K562 (cell line): ENCODE data around the gene ZNF768. TPM values are rescaled to one million over a fixed set of nuclear protein-coding genes. Genes with fewer than 3 reads are reported as not detected.

Experiments
- BRF2 ChIP-seq: IDR thresholded peaks from 3 replicates; pipeline ENCODE4 v1.6.1; 2011; ENCODE audit warnings: borderline replicate concordance, mild to moderate bottlenecking; ENCODE audit not compliant: insufficient read length, insufficient read depth
- C11orf30 ChIP-seq: fragments of 450-650 bp; IDR thresholded peaks from 2 replicates; pipeline ENCODE4 v1.6.1; 2016; ENCODE audit warnings: low read depth, mild to moderate bottlenecking
- EHMT2 ChIP-seq: fragments of 450-650 bp; IDR thresholded peaks from 2 replicates; pipeline ENCODE4 v1.6.1; 2018; ENCODE audit warnings: antibody characterized with exemption
- GABPB2 ChIP-seq: fragments of 250-450 bp; sonication (Bioruptor Pico); conservative IDR thresholded peaks from 2 replicates; pipeline ENCODE4 v1.5.1; 2021; ENCODE audit warnings: mild to moderate bottlenecking
- HDAC3 ChIP-seq: fragments of 450-650 bp; IDR thresholded peaks from 2 replicates; pipeline ENCODE4 v1.6.1; 2018; ENCODE audit warnings: borderline replicate concordance, mild to moderate bottlenecking, moderate library complexity; ENCODE audit not compliant: partially characterized antibody
- MBD2 ChIP-seq: sonication (generic); IDR thresholded peaks from 2 replicates; pipeline ENCODE4 v1.6.1; 2016; ENCODE audit warnings: low read depth, borderline replicate concordance
- POLR2G ChIP-seq: fragments of 200-400 bp; formaldehyde crosslinking; IDR thresholded peaks from 2 replicates; pipeline ENCODE4 v1.6.1; 2017; ENCODE audit warnings: low read depth, mild to moderate bottlenecking, antibody characterized with exemption, low read length, moderate library complexity
- PTRF ChIP-seq: fragments of 450-650 bp; IDR thresholded peaks from 2 replicates; pipeline ENCODE4 v1.6.1; 2016; ENCODE audit warnings: mild to moderate bottlenecking, missing genetic modification characterization, missing compliant biosample characterization
- SLC30A9 ChIP-seq: fragments of 250-450 bp; sonication (Bioruptor Pico); IDR thresholded peaks from 2 replicates; pipeline ENCODE4 v1.8.0; 2022; ENCODE audit warnings: mild to moderate bottlenecking, moderate library complexity
- SREBF2 ChIP-seq: sonication (generic); formaldehyde crosslinking; IDR thresholded peaks from 2 replicates; pipeline ENCODE4 v1.4.0; 2020; ENCODE audit warnings: mild to moderate bottlenecking, missing genetic modification reagents
- TRIM24 ChIP-seq, 2 experiments: fragments of 450-650 bp; IDR thresholded peaks; 2 replicates each; pipeline ENCODE4 v1.6.1; 2016
- ZBED1 ChIP-seq: IDR thresholded peaks from 2 replicates; pipeline ENCODE4 v1.6.1; 2014
- ZBTB43 ChIP-seq: sonication (generic); formaldehyde crosslinking; IDR thresholded peaks from 2 replicates; pipeline ENCODE4 v1.8.0; 2023; ENCODE audit warnings: mild to moderate bottlenecking, missing genetic modification reagents
- ZNF197 ChIP-seq: fragments of 200-800 bp; sonication (Bioruptor generic); IDR thresholded peaks from 2 replicates; pipeline ENCODE4 v1.6.1; 2016; ENCODE audit warnings: low read depth, missing genetic modification characterization, missing compliant biosample characterization
- ZNF311 ChIP-seq: fragments of 250-450 bp; sonication (Bioruptor Pico); IDR thresholded peaks from 2 replicates; pipeline ENCODE4 v1.4.0; 2020; ENCODE audit warnings: mild to moderate bottlenecking, moderate library complexity
- ZNF766 ChIP-seq: fragments of 200-800 bp; sonication (Bioruptor generic); conservative IDR thresholded peaks from 2 replicates; pipeline ENCODE4 v1.6.1; 2016; ENCODE audit warnings: missing genetic modification characterization, missing compliant biosample characterization
- polyA plus RNA-seq, 8 experiments: library from polyadenylated mRNA; depleted of rRNA in 4 of 8; stranded (reverse) in 5 of 8; unstranded in 3 of 8; fragments of >200 nt; fragmentation: Nextera tagmentation in 2 of 8; fragmentation: Illumina TruSeq in 1 of 8; extraction: Ambion mirVana in 2 of 8; extraction: Trizol in 1 of 8; gene quantifications; 2 replicates each; pipeline versions ENCODE4 v1.2.1 to v1.2.3, GENCODE V29; 2011 to 2014; ENCODE audit warnings: inconsistent platforms in 1 of 8, missing spikeins in 1 of 8
- total RNA-seq, 7 experiments: library from RNA; depleted of rRNA in 6 of 7; stranded (reverse); fragments of >200 nt in 6 of 7; fragmentation: Illumina TruSeq in 2 of 7; extraction: Trizol in 2 of 7; gene quantifications; 2 replicates each; pipeline versions ENCODE4 v1.2.1 to v1.2.3, GENCODE V29; 2011 to 2021; ENCODE audit warnings: low replicate concordance in 1 of 7
- TF ChIP-seq, protein P1 (sequence below): fragments of 450-650 bp; formaldehyde crosslinking; IDR thresholded peaks from 2 replicates; pipeline ENCODE4 v1.4.0; 2022; ENCODE audit warnings: missing genetic modification characterization
- TF ChIP-seq, protein P2 (sequence below), 2 experiments: fragments of 450-650 bp in 1 of 2; IDR thresholded peaks; 2 replicates each; pipeline ENCODE4 v1.6.1; 2011 to 2017; ENCODE audit warnings: low read depth in 2 of 2, antibody characterized with exemption in 1 of 2, borderline replicate concordance in 1 of 2, low read length in 1 of 2, mild to moderate bottlenecking in 1 of 2, mixed read lengths in 1 of 2; ENCODE audit not compliant: control insufficient read depth in 1 of 2
- TF ChIP-seq, protein P3 (sequence below): fragments of 450-650 bp; IDR thresholded peaks from 2 replicates; pipeline ENCODE4 v1.6.1; 2017; ENCODE audit warnings: mild to moderate bottlenecking, moderate library complexity

ZNF768 gene
- total and polyA plus RNA-seq, 9 of the 15 experiments (the other 6 are each of a cell fraction or from before 2014, with no cell fraction given), result 0.13 to 50.7 (median 26.9) TPM

GRCh38 chr16:30526823-30527634 lies 663 bp upstream of the ZNF768 start (continued):
- TF ChIP-seq GABPB2 (CRISPR knock-in tag), result 0 out of 2 replicates have a peak, but pooled peaks have one; percentile 33
- TF ChIP-seq, protein P1, sequence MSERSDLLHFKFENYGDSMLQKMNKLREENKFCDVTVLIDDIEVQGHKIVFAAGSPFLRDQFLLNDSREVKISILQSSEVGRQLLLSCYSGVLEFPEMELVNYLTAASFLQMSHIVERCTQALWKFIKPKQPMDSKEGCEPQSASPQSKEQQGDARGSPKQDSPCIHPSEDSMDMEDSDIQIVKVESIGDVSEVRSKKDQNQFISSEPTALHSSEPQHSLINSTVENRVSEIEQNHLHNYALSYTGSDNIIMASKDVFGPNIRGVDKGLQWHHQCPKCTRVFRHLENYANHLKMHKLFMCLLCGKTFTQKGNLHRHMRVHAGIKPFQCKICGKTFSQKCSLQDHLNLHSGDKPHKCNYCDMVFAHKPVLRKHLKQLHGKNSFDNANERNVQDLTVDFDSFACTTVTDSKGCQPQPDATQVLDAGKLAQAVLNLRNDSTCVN (CRISPR knock-in tag), result peak; percentile 34; the same call in 1 of the 2 replicates
- TF ChIP-seq POLR2G, result peak; percentile 90
- TF ChIP-seq BRF2, result no peak
- no peak for TF ChIP-seq EHMT2
- peak; percentile 59; the same call in 1 of the 2 replicates for TF ChIP-seq C11orf30
- TF ChIP-seq ZNF766, result no peak
- TF ChIP-seq PTRF (tag), result no peak
- peak; percentile 37; the same call in 1 of the 2 replicates for TF ChIP-seq MBD2
- TF ChIP-seq ZNF197 (CRISPR knock-in tag), result 0 out of 2 replicates have a peak, but pooled peaks have one; percentile 26
- TF ChIP-seq SREBF2 (CRISPR knock-in tag), result no peak
- no peak for TF ChIP-seq HDAC3
- TF ChIP-seq, protein P2, sequence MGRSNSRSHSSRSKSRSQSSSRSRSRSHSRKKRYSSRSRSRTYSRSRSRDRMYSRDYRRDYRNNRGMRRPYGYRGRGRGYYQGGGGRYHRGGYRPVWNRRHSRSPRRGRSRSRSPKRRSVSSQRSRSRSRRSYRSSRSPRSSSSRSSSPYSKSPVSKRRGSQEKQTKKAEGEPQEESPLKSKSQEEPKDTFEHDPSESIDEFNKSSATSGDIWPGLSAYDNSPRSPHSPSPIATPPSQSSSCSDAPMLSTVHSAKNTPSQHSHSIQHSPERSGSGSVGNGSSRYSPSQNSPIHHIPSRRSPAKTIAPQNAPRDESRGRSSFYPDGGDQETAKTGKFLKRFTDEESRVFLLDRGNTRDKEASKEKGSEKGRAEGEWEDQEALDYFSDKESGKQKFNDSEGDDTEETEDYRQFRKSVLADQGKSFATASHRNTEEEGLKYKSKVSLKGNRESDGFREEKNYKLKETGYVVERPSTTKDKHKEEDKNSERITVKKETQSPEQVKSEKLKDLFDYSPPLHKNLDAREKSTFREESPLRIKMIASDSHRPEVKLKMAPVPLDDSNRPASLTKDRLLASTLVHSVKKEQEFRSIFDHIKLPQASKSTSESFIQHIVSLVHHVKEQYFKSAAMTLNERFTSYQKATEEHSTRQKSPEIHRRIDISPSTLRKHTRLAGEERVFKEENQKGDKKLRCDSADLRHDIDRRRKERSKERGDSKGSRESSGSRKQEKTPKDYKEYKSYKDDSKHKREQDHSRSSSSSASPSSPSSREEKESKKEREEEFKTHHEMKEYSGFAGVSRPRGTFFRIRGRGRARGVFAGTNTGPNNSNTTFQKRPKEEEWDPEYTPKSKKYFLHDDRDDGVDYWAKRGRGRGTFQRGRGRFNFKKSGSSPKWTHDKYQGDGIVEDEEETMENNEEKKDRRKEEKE (IDR thresholded peaks at IDR 0.05; ENCODE audit: borderline replicate concordance in 1 of 2, control insufficient read depth in 1 of 2, low read depth in 2 of 2, low read length in 1 of 2), result peak in 1 of 2 experiments; percentile 96; a peak in 2 of 4 replicates
- TF ChIP-seq ZBED1, result no peak
- TF ChIP-seq, protein P3, sequence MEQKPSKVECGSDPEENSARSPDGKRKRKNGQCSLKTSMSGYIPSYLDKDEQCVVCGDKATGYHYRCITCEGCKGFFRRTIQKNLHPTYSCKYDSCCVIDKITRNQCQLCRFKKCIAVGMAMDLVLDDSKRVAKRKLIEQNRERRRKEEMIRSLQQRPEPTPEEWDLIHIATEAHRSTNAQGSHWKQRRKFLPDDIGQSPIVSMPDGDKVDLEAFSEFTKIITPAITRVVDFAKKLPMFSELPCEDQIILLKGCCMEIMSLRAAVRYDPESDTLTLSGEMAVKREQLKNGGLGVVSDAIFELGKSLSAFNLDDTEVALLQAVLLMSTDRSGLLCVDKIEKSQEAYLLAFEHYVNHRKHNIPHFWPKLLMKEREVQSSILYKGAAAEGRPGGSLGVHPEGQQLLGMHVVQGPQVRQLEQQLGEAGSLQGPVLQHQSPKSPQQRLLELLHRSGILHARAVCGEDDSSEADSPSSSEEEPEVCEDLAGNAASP, result no peak
- TF ChIP-seq SLC30A9 (CRISPR knock-in tag), result no peak
- peak in 1 of 2 experiments; percentile 69; a peak in 1 of 4 replicates for TF ChIP-seq TRIM24 (IDR thresholded peaks at IDR 0.05)
- no peak for TF ChIP-seq ZBTB43
- no peak for TF ChIP-seq ZNF311 (CRISPR knock-in tag)
